Mammary epithelial cell (primary cell): Measurements from ENCODE around the gene CHL1.

Experiments used
- CTCF ChIP-seq, 2 donors: IDR thresholded peaks in 1 of 2; conservative IDR thresholded peaks in 1 of 2; 2 replicates each; pipeline ENCODE4 v1.5.1; 2011 to 2012; ENCODE audit warnings: inconsistent platforms in 2 of 2, low read length in 2 of 2, mild to moderate bottlenecking in 2 of 2, control low read depth in 1 of 2, low read depth in 1 of 2; ENCODE audit not compliant: insufficient read depth in 1 of 2; ENCODE audit errors: extremely low read depth in 1 of 2
- EZH2 ChIP-seq: IDR thresholded peaks from 2 replicates; pipeline ENCODE4 v1.6.1; 2012; ENCODE audit warnings: low read length, inconsistent platforms, borderline replicate concordance

- TF ChIP-seq EZH2 (no peak), CTCF (conservative IDR thresholded peaks at IDR 0.05 in 1 of 2, IDR thresholded peaks at IDR 0.05 in 1 of 2; ENCODE audit: extremely low read depth in 1 of 2, insufficient read depth in 1 of 2, low read depth in 1 of 2, low read length in 2 of 2) (no peak)
Observed at GRCh38 chr3:151614-152189, 44.9 kb upstream of the CHL1 start.
